Thymus (tissue), 11 donors: ENCODE data around the gene HP1BP3. TPM values are rescaled to one million over a fixed set of nuclear protein-coding genes. Genes with fewer than 3 reads are reported as not detected.
A peak's percentile ranks its signal among the peaks of the same experiment; 100 is the strongest.

Experiments used
- DNase-seq, 9 donors: peaks; one replicate each; pipeline ENCODE4 v3.0.0-alpha.2; 2013; ENCODE audit warnings: low spot score in 9 of 9, low read depth in 6 of 9, missing footprints in 1 of 9
- H3K27ac ChIP-seq, 2 donors: one replicate each; pipeline ENCODE4 v1.5.1; 2013; ENCODE audit warnings: control low read depth in 1 of 2, low read depth in 1 of 2, low read length in 1 of 2, mild to moderate bottlenecking in 1 of 2, moderate library complexity in 1 of 2
- H3K27me3 ChIP-seq, 2 donors: one replicate each; pipeline ENCODE4 v1.5.1; 2013; ENCODE audit warnings: low read length in 1 of 2; ENCODE audit not compliant: control insufficient read depth in 2 of 2, insufficient read depth in 1 of 2
- H3K36me3 ChIP-seq, 2 donors: one replicate each; pipeline ENCODE4 v1.5.1; 2013; ENCODE audit warnings: low read length in 1 of 2, mild to moderate bottlenecking in 1 of 2, moderate library complexity in 1 of 2; ENCODE audit not compliant: control insufficient read depth in 2 of 2, insufficient read depth in 2 of 2
- H3K4me1 ChIP-seq, 2 donors: one replicate each; pipeline ENCODE4 v1.5.1; 2013; ENCODE audit warnings: low read length in 2 of 2; ENCODE audit not compliant: control insufficient read depth in 2 of 2, insufficient read depth in 2 of 2
- H3K4me3 ChIP-seq, 2 donors: one replicate each; pipeline ENCODE4 v1.5.1; 2013; ENCODE audit warnings: low read length in 2 of 2, control low read depth in 1 of 2, mild to moderate bottlenecking in 1 of 2
- H3K9me3 ChIP-seq, 2 donors: one replicate each; pipeline ENCODE4 v1.5.1; 2013; ENCODE audit warnings: low read length in 1 of 2, mild to moderate bottlenecking in 1 of 2; ENCODE audit not compliant: control insufficient read depth in 2 of 2, insufficient read depth in 1 of 2
- WGBS: extraction: QIAGEN DNeasy Blood & Tissue Kit; methylation state at CpG from one replicate; pipeline ENCODE4 v1.1.7; 2013; 5-methylcytosine and 5-hydroxymethylcytosine counted together
- polyA plus RNA-seq: library from polyadenylated mRNA; stranded (reverse); fragments of 200-250 nt; gene quantifications from one replicate; pipeline ENCODE4 v1.2.3, GENCODE V29; 2013
- total RNA-seq: library from RNA; stranded (reverse); fragments of 120-200 nt; gene quantifications from one replicate; pipeline ENCODE4 v1.2.4, GENCODE V29; 2013
- donor health status: healthy.

HP1BP3 gene
- total and polyA plus RNA-seq, 2 donors = 123 to 172 TPM

DNA sequence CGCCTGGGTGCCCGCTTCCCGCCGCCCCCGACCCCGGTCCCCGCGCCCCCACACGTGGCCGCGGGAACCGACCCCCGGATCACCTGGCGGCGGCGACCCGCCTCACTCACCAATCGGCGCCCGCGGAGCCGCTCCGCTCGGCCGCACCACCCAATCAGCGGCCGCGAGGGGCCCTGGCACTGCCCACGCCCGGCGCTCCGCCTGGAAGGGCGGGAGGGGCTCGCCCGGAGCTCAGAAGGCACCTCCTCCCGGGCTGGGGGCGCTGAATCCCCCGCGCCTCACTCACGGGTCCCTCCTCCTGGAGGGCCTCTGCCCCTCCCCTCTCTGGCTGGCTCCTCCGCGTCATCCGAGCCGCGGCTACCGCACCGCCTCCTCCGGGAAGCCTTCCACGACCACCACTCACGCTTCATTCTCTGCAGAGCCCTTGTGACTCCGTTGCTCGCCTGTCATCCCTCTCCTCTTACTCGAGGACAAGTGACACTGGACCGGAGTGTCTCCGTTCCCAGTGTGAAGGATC lies 55.0 kb downstream of the HP1BP3 start:
- peaks cover 34 to 67% of the 10 kb centered on the region in 2 donors for H3K27me3 ChIP-seq
- peaks cover 0 to 9% of the 10 kb centered on the region in 2 donors for H3K36me3 ChIP-seq
- H3K9me3 ChIP-seq = peaks cover 0 to 6% of the 10 kb centered on the region in 2 donors
- peak overlapping the region; percentile 32 to 51 for H3K4me3 ChIP-seq
- peak in 6 of 9 donors; percentile 34 to 71 (median 54) for DNase-seq
- under 1% methylated on average over 55 of the region's 55 CpGs for WGBS
- H3K27ac ChIP-seq = peak overlapping the region in 1 of 2 donors; percentile 3
- H3K4me1 ChIP-seq = peaks cover 10 to 21% of the 10 kb centered on the region in 2 donors

GRCh38 chr1:20731057-20731991 lies 55.8 kb downstream of the HP1BP3 start:
- peaks cover 10 to 21% of the 10 kb centered on the region in 2 donors for H3K4me1 ChIP-seq
- H3K36me3 ChIP-seq = peaks cover 0 to 6% of the 10 kb centered on the region in 2 donors
- H3K9me3 ChIP-seq = peaks cover 0 to 6% of the 10 kb centered on the region in 2 donors
- H3K27me3 ChIP-seq = peaks cover 34 to 69% of the 10 kb centered on the region in 2 donors
- peak in 1 of 9 donors; percentile 15 for DNase-seq
- H3K27ac ChIP-seq = no peak overlapping the region
- H3K4me3 ChIP-seq = peak overlapping the region in 1 of 2 donors; percentile 51
- 19% methylated on average over 62 of the region's 62 CpGs for WGBS

- Histone ChIP-seq H3K27me3 (peaks cover 34 to 72% of the 10 kb centered on the region in 2 donors), H3K4me1 (peaks cover 10 to 21% of the 10 kb centered on the region in 2 donors)
These were observed 56.4 kb downstream of the HP1BP3 start for GRCh38 chr1:20730690-20731056.

DNA sequence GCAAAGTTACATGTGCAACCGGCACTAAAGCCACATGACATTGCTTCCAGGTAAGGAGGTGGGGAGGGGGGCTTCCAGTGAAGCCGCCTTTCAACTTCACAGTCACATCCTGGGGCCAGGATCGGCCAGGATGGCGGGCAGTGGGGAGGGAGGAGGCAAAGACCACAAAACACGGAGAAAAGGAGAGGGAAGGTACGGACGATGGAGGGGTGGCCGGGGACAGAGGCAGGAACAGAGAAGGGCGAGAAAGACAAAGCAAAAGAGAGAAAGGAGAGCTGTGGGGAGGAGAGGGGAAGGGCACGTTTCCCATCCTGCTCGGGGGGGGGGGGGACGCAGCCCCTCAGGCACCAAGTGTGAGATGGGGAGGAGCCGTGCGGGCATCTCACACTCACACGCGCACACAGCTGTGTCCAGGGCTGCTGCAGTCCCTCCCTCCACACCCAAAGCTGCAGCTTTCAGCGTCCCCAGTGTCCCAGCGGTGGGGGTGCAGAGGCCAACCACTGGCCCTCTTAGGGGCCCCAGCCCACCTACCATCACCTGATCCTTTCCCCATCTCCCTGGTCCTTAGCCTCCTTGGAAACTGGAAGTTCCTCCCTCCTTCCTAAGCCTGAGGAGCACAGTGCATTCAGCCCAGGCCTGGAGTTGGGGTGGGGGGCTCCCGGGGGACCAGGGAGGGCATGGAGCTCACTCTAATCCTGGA lies 57.0 kb downstream of the HP1BP3 start:
- no peak overlapping the region for H3K4me3 ChIP-seq
- peaks cover 10 to 21% of the 10 kb centered on the region in 2 donors for H3K4me1 ChIP-seq
- WGBS = 23% methylated on average over 19 of the region's 19 CpGs
- H3K36me3 ChIP-seq = no peaks in the 10 kb centered on the region
- no peak for DNase-seq
- H3K9me3 ChIP-seq = peaks cover 0 to 6% of the 10 kb centered on the region in 2 donors
- H3K27ac ChIP-seq = no peak overlapping the region
- H3K27me3 ChIP-seq = peaks cover 34 to 72% of the 10 kb centered on the region in 2 donors

More at GRCh38 chr1:20730690-20731056, 56.4 kb downstream of the HP1BP3 start:
- no peak for DNase-seq
- Histone ChIP-seq H3K4me3 (no peak overlapping the region), H3K36me3 (peaks cover 0 to 3% of the 10 kb centered on the region in 2 donors), H3K9me3 (peaks cover 0 to 6% of the 10 kb centered on the region in 2 donors), H3K27ac (no peak overlapping the region)
- 69% methylated on average over 4 of the region's 4 CpGs for WGBS

GRCh38 chr1:20729155-20729931 lies 57.8 kb downstream of the HP1BP3 start:
- Histone ChIP-seq H3K4me3 (no peak overlapping the region), H3K36me3 (no peaks in the 10 kb centered on the region), H3K27ac (no peak overlapping the region), H3K27me3 (peaks cover 34 to 72% of the 10 kb centered on the region in 2 donors), H3K9me3 (peaks cover 0 to 6% of the 10 kb centered on the region in 2 donors), H3K4me1 (peaks cover 10 to 21% of the 10 kb centered on the region in 2 donors)
- no peak for DNase-seq
- WGBS = 71% methylated on average over 14 of the region's 14 CpGs

- peaks cover 0 to 6% of the 10 kb centered on the region in 2 donors for H3K9me3 ChIP-seq
- H3K4me1 ChIP-seq = peaks cover 10 to 20% of the 10 kb centered on the region in 2 donors
- H3K36me3 ChIP-seq = no peaks in the 10 kb centered on the region
- H3K27ac ChIP-seq = no peak overlapping the region
- WGBS = 83% methylated on average over 9 of the region's 9 CpGs
- DNase-seq = no peak
- H3K4me3 ChIP-seq = no peak overlapping the region
- H3K27me3 ChIP-seq = peaks cover 34 to 68% of the 10 kb centered on the region in 2 donors
These were observed 58.5 kb downstream of the HP1BP3 start for GRCh38 chr1:20728371-20729154.

- H3K27me3 ChIP-seq = peaks cover 33 to 60% of the 10 kb centered on the region in 2 donors
- H3K27ac ChIP-seq = no peak overlapping the region
- 65% methylated on average over 13 of the region's 13 CpGs for WGBS
- peaks cover 0 to 4% of the 10 kb centered on the region in 2 donors for H3K9me3 ChIP-seq
- DNase-seq = no peak
- H3K36me3 ChIP-seq = no peaks in the 10 kb centered on the region
- peaks cover 8 to 13% of the 10 kb centered on the region in 2 donors for H3K4me1 ChIP-seq
- H3K4me3 ChIP-seq = no peak overlapping the region
These were observed 59.3 kb downstream of the HP1BP3 start for GRCh38 chr1:20727746-20728316.
